ENCODE results near the gene DDAH2.

DDAH2 gene

GRCh38 chr6:31728767-31729514 lies at the start of gene DDAH2:
DDAH2 (minus strand) TSS chr6:31729299; CDS start chr6:31729161, 138 bp downstream.
- no peak for DNase-seq

- no peak for DNase-seq
These were observed 49.1 kb upstream of the DDAH2 start for GRCh38 chr6:31778193-31778592.

GRCh38 chr6:31777667-31778050 lies 48.6 kb upstream of the DDAH2 start:
- no peak for DNase-seq

- DNase-seq, result no peak
These were observed 48.0 kb upstream of the DDAH2 start, which contains the start of gene VWA7 for GRCh38 chr6:31776989-31777666. VWA7 (minus strand) TSS chr6:31777328; CDS start chr6:31776779, 549 bp downstream.

- DNase-seq, result no peak
These were observed 47.4 kb upstream of the DDAH2 start for GRCh38 chr6:31776485-31776988.

GRCh38 chr6:31775633-31776484 lies 46.8 kb upstream of the DDAH2 start:
- no peak for DNase-seq

GRCh38 chr6:31775184-31775583 lies 46.1 kb upstream of the DDAH2 start:
- no peak for DNase-seq

GRCh38 chr6:31771992-31772358 lies 42.9 kb upstream of the DDAH2 start:
- DNase-seq, result no peak

- no peak for DNase-seq
These were observed 41.8 kb upstream of the DDAH2 start for GRCh38 chr6:31770860-31771259.

- DNase-seq, result no peak
These were observed 40.7 kb upstream of the DDAH2 start for GRCh38 chr6:31769684-31770371.

- no peak for DNase-seq
These were observed 39.5 kb upstream of the DDAH2 start for GRCh38 chr6:31768363-31769257.

GRCh38 chr6:31767096-31767645 lies 38.1 kb upstream of the DDAH2 start:
- DNase-seq, result no peak

GRCh38 chr6:31765910-31766794 lies 37.1 kb upstream of the DDAH2 start:
- DNase-seq, result no peak

- no peak for DNase-seq
These were observed 36.4 kb upstream of the DDAH2 start for GRCh38 chr6:31765559-31765909.

- DNase-seq, result no peak
These were observed 35.1 kb upstream of the DDAH2 start for GRCh38 chr6:31764198-31764597.

GRCh38 chr6:31763619-31763940 lies 34.5 kb upstream of the DDAH2 start:
- no peak for DNase-seq

GRCh38 chr6:31762878-31763618 lies 33.9 kb upstream of the DDAH2 start:
- no peak for DNase-seq

GRCh38 chr6:31762356-31762755 lies 33.3 kb upstream of the DDAH2 start, which contains the start of gene SAPCD1:
SAPCD1 (plus strand) TSS chr6:31762656; CDS start chr6:31763055, 399 bp downstream.
- no peak for DNase-seq

GRCh38 chr6:31761343-31761742 lies 32.2 kb upstream of the DDAH2 start:
- DNase-seq, result no peak

GRCh38 chr6:31760790-31761189 lies 31.7 kb upstream of the DDAH2 start:
- DNase-seq, result no peak
